Esophagus muscularis mucosa (tissue), 4 donors: ENCODE data around the gene CTDNEP1. TPM values are rescaled to one million over a fixed set of nuclear protein-coding genes. Genes with fewer than 3 reads are reported as not detected.

ENCODE experiments used
- DNase-seq: peaks from one replicate; pipeline ENCODE4 v3.0.0-alpha.2; 2017; ENCODE audit errors: extremely low spot score
- H3K27ac ChIP-seq, 4 donors: fragments of 200-600 bp; sonication (generic); replicated peaks in 1 of 4; 1 replicate in 3 of 4; 2 replicates in 1 of 4; pipeline ENCODE4 v1.5.1; 2016 to 2019; ENCODE audit warnings: mild to moderate bottlenecking in 1 of 4
- H3K27me3 ChIP-seq, 4 donors: fragments of 200-600 bp; sonication (generic); one replicate each; pipeline versions ENCODE4 v1.5.1 to v1.6.0; 2016 to 2019
- H3K36me3 ChIP-seq, 4 donors: fragments of 200-600 bp; sonication (generic); one replicate each; pipeline ENCODE4 v1.5.1; 2016 to 2019
- H3K4me1 ChIP-seq, 4 donors: fragments of 200-600 bp; sonication (generic); one replicate each; pipeline ENCODE4 v1.5.1; 2016 to 2019
- H3K4me3 ChIP-seq, 4 donors: fragments of 200-600 bp; sonication (generic); 1 replicate in 2 of 4; 2 replicates in 2 of 4; pipeline ENCODE4 v1.5.1; 2016 to 2019; ENCODE audit warnings: mild to moderate bottlenecking in 4 of 4, moderate library complexity in 1 of 4
- H3K9me3 ChIP-seq, 4 donors: fragments of 200-600 bp; sonication (generic); 1 replicate in 3 of 4; 2 replicates in 1 of 4; pipeline ENCODE4 v1.5.1; 2016 to 2019
- CTCF ChIP-seq, 3 experiments: fragments of 200-600 bp in 2 of 3; fragments of 450-650 bp in 1 of 3; sonication (generic) in 2 of 3; IDR thresholded peaks; one replicate each; pipeline ENCODE4 v1.5.1; 2017 to 2019; ENCODE audit warnings: antibody characterized with exemption in 3 of 3, mild to moderate bottlenecking in 2 of 3, moderate library complexity in 1 of 3
- EP300 ChIP-seq: sonication (generic); formaldehyde crosslinking; IDR thresholded peaks from one replicate; pipeline ENCODE4 v1.6.1; 2017; ENCODE audit warnings: antibody characterized with exemption
- POLR2A ChIP-seq: fragments of 450-650 bp; IDR thresholded peaks from one replicate; pipeline ENCODE4 v1.6.1; 2017; ENCODE audit warnings: antibody characterized with exemption, moderate library complexity, mild to moderate bottlenecking, low read depth
- POLR2AphosphoS5 ChIP-seq, 2 donors: sonication (generic); formaldehyde crosslinking; IDR thresholded peaks; one replicate each; pipeline ENCODE4 v1.6.1; 2017; ENCODE audit warnings: antibody characterized with exemption in 2 of 2
- WGBS: methylation state at CpG from one replicate; pipeline ENCODE4 v1.1.5; 2018; 5-methylcytosine and 5-hydroxymethylcytosine counted together
- intact Hi-C: fragments of 100-400 bp; cut with DNase I; formaldehyde crosslinking; loops from one replicate; pipeline ENCODE4 v1.15.1; 2023
- total RNA-seq, 4 donors: library from RNA; depleted of rRNA; stranded (reverse); fragments of >200 nt; gene quantifications; one replicate each; pipeline versions ENCODE4 v1.1.0 to v1.2.1, GENCODE V29; 2016

CTDNEP1 gene
- total RNA-seq, 4 donors from 2014 or later = 41.5 to 66.5 (median 46.6) TPM

GRCh38 chr17:7219812-7220592 is 31.5 kb downstream of the CTDNEP1 start, which contains the start of the genes ACADVL and DLG4:
Gene ACADVL, plus strand, starts transcription at chr17:7219938. Its CDS starts 47 bp downstream, at chr17:7219985.
Gene DLG4, minus strand, starts transcription at chr17:7219836.
- Histone ChIP-seq H3K27me3 (no peaks in the 10 kb centered on the region), H3K9me3 (no peaks in the 10 kb centered on the region), H3K36me3 (peaks cover 27 to 46% (median 40%) of the 10 kb centered on the region in 4 donors), H3K4me1 (peaks cover 66 to 75% (median 74%) of the 10 kb centered on the region in 4 donors), H3K4me3 (peak within 1 kb of the TSS; percentile 74 to 98 (median 94)), H3K27ac (peak within 1 kb of the TSS; percentile 92 to 99 (median 97))
- intact Hi-C loops = no loop called here
- peak; percentile 97 to 98 for TF ChIP-seq POLR2AphosphoS5 (IDR thresholded peaks at IDR 0.05)
- no peak for TF ChIP-seq EP300
- TF ChIP-seq POLR2A = peak; percentile 74
- no peak for TF ChIP-seq CTCF (IDR thresholded peaks at IDR 0.05)
- DNase-seq = peak; percentile 98
- under 1% methylated on average over 22 of the region's 63 CpGs for WGBS

- Histone ChIP-seq H3K4me3 (peak overlapping the region; percentile 74 to 98 (median 94)), H3K9me3 (no peaks in the 10 kb centered on the region), H3K4me1 (peaks cover 66 to 78% (median 76%) of the 10 kb centered on the region in 4 donors), H3K27ac (peak overlapping the region; percentile 92 to 99 (median 97)), H3K36me3 (peaks cover 20 to 39% (median 33%) of the 10 kb centered on the region in 4 donors), H3K27me3 (no peaks in the 10 kb centered on the region)
- intact Hi-C loops = no loop called here
- 21% methylated on average over 9 of the region's 12 CpGs for WGBS
- TF ChIP-seq EP300 (no peak), POLR2AphosphoS5 (IDR thresholded peaks at IDR 0.05) (no peak)
- no peak for DNase-seq
These were observed 32.2 kb downstream of the CTDNEP1 start for GRCh38 chr17:7219229-7219811.

GRCh38 chr17:7218758-7219157 is 32.8 kb downstream of the CTDNEP1 start:
- peak overlapping the region; percentile 92 to 99 (median 97) for H3K27ac ChIP-seq
- WGBS = 84% methylated on average over 6 of the region's 6 CpGs
- no peaks in the 10 kb centered on the region for H3K9me3 ChIP-seq
- DNase-seq = no peak
- H3K36me3 ChIP-seq = peaks cover 15 to 33% (median 27%) of the 10 kb centered on the region in 4 donors
- TF ChIP-seq CTCF (IDR thresholded peaks at IDR 0.05) (no peak), EP300 (no peak), POLR2AphosphoS5 (IDR thresholded peaks at IDR 0.05) (no peak), POLR2A (no peak)
- peaks cover 66 to 84% (median 79%) of the 10 kb centered on the region in 4 donors for H3K4me1 ChIP-seq
- no peak overlapping the region for H3K4me3 ChIP-seq
- H3K27me3 ChIP-seq = no peaks in the 10 kb centered on the region
- intact Hi-C loops = no loop called here

GRCh38 chr17:7218166-7218565 is 33.4 kb downstream of the CTDNEP1 start:
- Histone ChIP-seq H3K4me3 (peak overlapping the region; percentile 56 to 68 (median 62)), H3K36me3 (peaks cover 9 to 27% (median 21%) of the 10 kb centered on the region in 4 donors), H3K27me3 (no peaks in the 10 kb centered on the region), H3K9me3 (no peaks in the 10 kb centered on the region), H3K4me1 (peaks cover 65 to 86% (median 83%) of the 10 kb centered on the region in 4 donors), H3K27ac (peak overlapping the region; percentile 92 to 99 (median 97))
- TF ChIP-seq POLR2A (no peak), POLR2AphosphoS5 (IDR thresholded peaks at IDR 0.05) (no peak), CTCF (IDR thresholded peaks at IDR 0.05) (no peak), EP300 (no peak)
- WGBS = 47% methylated on average over 6 of the region's 6 CpGs
- DNase-seq = no peak
- intact Hi-C loops = no loop called here
